ENCODE measurements around the gene KIF18A.
"Not testable (repeated sequence)": the region's sequence is repeated elsewhere in the genome, so short reads cannot be mapped to it uniquely, and the experiment has no call there.

The KIF18A gene

GRCh38 chr11:28106353-28107043 lies 1.5 kb downstream of the KIF18A start:
- no peak for DNase-seq

- no peak for DNase-seq
Observed at GRCh38 chr11:28105869-28106268, 2.1 kb downstream of the KIF18A start.

GRCh38 chr11:28104984-28105383 lies 3.0 kb downstream of the KIF18A start:
- DNase-seq = no peak

GRCh38 chr11:28104425-28104824 lies 3.5 kb downstream of the KIF18A start:
- no peak for DNase-seq

GRCh38 chr11:28102300-28102699 lies 5.7 kb downstream of the KIF18A start:
- not testable (repeated sequence) for DNase-seq

GRCh38 chr11:28100665-28101064 lies 7.3 kb downstream of the KIF18A start:
- no peak for DNase-seq

GRCh38 chr11:28099715-28100114 lies 8.2 kb downstream of the KIF18A start:
- no peak for DNase-seq

- DNase-seq = no peak
Observed at GRCh38 chr11:28098257-28098656, 9.7 kb downstream of the KIF18A start.

- no peak for DNase-seq
Observed at GRCh38 chr11:28092786-28093185, 15.2 kb downstream of the KIF18A start.

GRCh38 chr11:28090052-28090749 lies 17.8 kb downstream of the KIF18A start:
- no peak for DNase-seq

GRCh38 chr11:28089378-28089777 lies 18.6 kb downstream of the KIF18A start:
- DNase-seq = no peak

- DNase-seq = not testable (repeated sequence)
Observed at GRCh38 chr11:28087693-28088092, 20.3 kb downstream of the KIF18A start.

- not testable (repeated sequence) for DNase-seq
Observed at GRCh38 chr11:28087192-28087591, 20.8 kb downstream of the KIF18A start.

GRCh38 chr11:28086569-28086968 lies 21.4 kb downstream of the KIF18A start:
- DNase-seq = no peak

- no peak for DNase-seq
Observed at GRCh38 chr11:28083118-28083517, 24.8 kb downstream of the KIF18A start.

GRCh38 chr11:28077521-28077920 lies 30.4 kb downstream of the KIF18A start:
- no peak for DNase-seq

- DNase-seq = no peak
Observed at GRCh38 chr11:28072321-28072720, 35.6 kb downstream of the KIF18A start.

- DNase-seq = no peak
Observed at GRCh38 chr11:28071305-28071704, 36.7 kb downstream of the KIF18A start.

GRCh38 chr11:28058333-28058732 lies 49.6 kb downstream of the KIF18A start:
- DNase-seq = no peak

GRCh38 chr11:28054821-28055220 lies 53.1 kb downstream of the KIF18A start:
- DNase-seq = no peak

GRCh38 chr11:28049338-28050216 lies 58.4 kb downstream of the KIF18A start:
- DNase-seq = no peak

GRCh38 chr11:28048812-28049211 lies 59.1 kb downstream of the KIF18A start:
- no peak for DNase-seq
